Ishikawa (cell line): ENCODE data around the gene ZDHHC24.

Experiments used
- CREB1 ChIP-seq: IDR thresholded peaks from 2 replicates; pipeline ENCODE4 v1.6.1; 2012; ENCODE audit warnings: low read depth
- EGR1 ChIP-seq: IDR thresholded peaks from 2 replicates; pipeline ENCODE4 v1.6.1; 2012
- EP300 ChIP-seq: IDR thresholded peaks from 2 replicates; pipeline ENCODE4 v1.6.1; 2012; ENCODE audit warnings: borderline replicate concordance
- FOXM1 ChIP-seq: IDR thresholded peaks from 2 replicates; pipeline ENCODE4 v1.6.1; 2012; ENCODE audit warnings: low read depth, borderline replicate concordance
- MAX ChIP-seq: IDR thresholded peaks from 2 replicates; pipeline ENCODE4 v1.6.1; 2012
- NFIC ChIP-seq: IDR thresholded peaks from 2 replicates; pipeline ENCODE4 v1.6.1; 2012
- RAD21 ChIP-seq: IDR thresholded peaks from 2 replicates; pipeline ENCODE4 v1.6.1; 2012; ENCODE audit warnings: low read depth
- REST ChIP-seq: IDR thresholded peaks from 2 replicates; pipeline ENCODE4 v1.6.1; 2012; ENCODE audit warnings: low read depth, mild to moderate bottlenecking
- TAF1 ChIP-seq: IDR thresholded peaks from 2 replicates; pipeline ENCODE4 v1.6.1; 2012; ENCODE audit warnings: low read depth, mild to moderate bottlenecking
- YY1 ChIP-seq: IDR thresholded peaks from 2 replicates; pipeline ENCODE4 v1.6.1; 2012; ENCODE audit warnings: low read depth
- ZBTB7A ChIP-seq: IDR thresholded peaks from 2 replicates; pipeline ENCODE4 v1.6.1; 2012; ENCODE audit warnings: low read depth

- TF ChIP-seq YY1 (no peak), FOXM1 (no peak), NFIC (no peak), CREB1 (no peak), RAD21 (no peak), REST (no peak), EGR1 (no peak), MAX (no peak), TAF1 (no peak), EP300 (no peak), ZBTB7A (no peak)
These were observed 40.5 kb downstream of the ZDHHC24 start for GRCh38 chr11:66505276-66505816.
